Stomach (tissue), 9 donors: ENCODE measurements around the gene SLC35D2. TPM values are rescaled to one million over a fixed set of nuclear protein-coding genes. Genes with fewer than 3 reads are reported as not detected.
A peak's percentile ranks its signal among the peaks of the same experiment; 100 is the strongest.

Experiments
- DNase-seq, 2 donors: peaks; one replicate each; pipeline versions ENCODE4 v3.0.0 to v3.0.0-alpha.2; 2013 to 2019
- H3K27ac ChIP-seq, 5 donors: fragments of 200-600 bp in 4 of 5; sonication (generic) in 4 of 5; one replicate each; pipeline ENCODE4 v1.5.1; 2013 to 2019; ENCODE audit warnings: mild to moderate bottlenecking in 1 of 5, moderate library complexity in 1 of 5
- H3K27me3 ChIP-seq, 3 donors: fragments of 200-600 bp; sonication (generic); one replicate each; pipeline ENCODE4 v1.5.1; 2017 to 2019; ENCODE audit warnings: mixed run types in 1 of 3
- H3K36me3 ChIP-seq, 4 donors: fragments of 200-600 bp; sonication (generic); 1 replicate in 3 of 4; 2 replicates in 1 of 4; pipeline ENCODE4 v1.5.1; 2016 to 2019
- H3K4me1 ChIP-seq, 4 donors: fragments of 200-600 bp; sonication (generic); one replicate each; pipeline ENCODE4 v1.5.1; 2016 to 2019
- H3K4me3 ChIP-seq, 4 donors: fragments of 200-600 bp; sonication (generic) in 3 of 4; one replicate each; pipeline ENCODE4 v1.5.1; 2016 to 2019; ENCODE audit warnings: mild to moderate bottlenecking in 1 of 4
- H3K9me3 ChIP-seq, 4 donors: fragments of 200-600 bp; sonication (generic); one replicate each; pipeline ENCODE4 v1.5.1; 2016 to 2019
- EP300 ChIP-seq: sonication (generic); formaldehyde crosslinking; IDR thresholded peaks from one replicate; pipeline ENCODE4 v1.6.1; 2017; ENCODE audit warnings: antibody characterized with exemption
- POLR2A ChIP-seq, 4 donors: fragments of 450-650 bp; IDR thresholded peaks; one replicate each; pipeline ENCODE4 v1.6.1; 2016; ENCODE audit warnings: antibody characterized with exemption in 4 of 4, control low read depth in 2 of 4, mild to moderate bottlenecking in 1 of 4, moderate library complexity in 1 of 4
- POLR2AphosphoS5 ChIP-seq, 3 donors: sonication (generic); formaldehyde crosslinking; IDR thresholded peaks; one replicate each; pipeline ENCODE4 v1.6.1; 2016; ENCODE audit warnings: antibody characterized with exemption in 3 of 3
- whole genome bisulfite sequencing, 5 donors: extraction: QIAGEN DNeasy Blood & Tissue Kit in 3 of 5; methylation state at CpG; one replicate each; pipeline versions ENCODE4 v1.1.5 to v1.1.7; 2013 to 2018; 5-methylcytosine and 5-hydroxymethylcytosine counted together
- intact Hi-C: fragments of 100-400 bp; cut with DNase I; formaldehyde crosslinking; loops from one replicate; pipeline ENCODE4 v1.15.1; 2023; ENCODE audit warnings: low total_unique reads
- polyA plus RNA-seq, 3 donors: library from polyadenylated mRNA; stranded (reverse); fragments of 200-250 nt; gene quantifications; one replicate each; pipeline ENCODE4 v1.2.3, GENCODE V29; 2013
- total RNA-seq, 5 donors: library from RNA; depleted of rRNA; stranded (reverse); fragments of >200 nt; gene quantifications; one replicate each; pipeline versions ENCODE4 v1.1.0 to v1.2.3, GENCODE V29; 2014 to 2016
- TF ChIP-seq, protein P1 (sequence below), 7 experiments: fragments of 450-650 bp in 4 of 7; fragments of 200-600 bp in 3 of 7; sonication (generic) in 3 of 7; IDR thresholded peaks; one replicate each; pipeline ENCODE4 v1.5.1; 2016 to 2019; ENCODE audit warnings: antibody characterized with exemption in 7 of 7, control low read depth in 2 of 7, mild to moderate bottlenecking in 1 of 7
- donor health status: healthy with polysubstance abuse.
- donor health status: Bipolar disorder and iron deficiency.
- donor health status: healthy.

Gene SLC35D2
- total and polyA plus RNA-seq, 8 donors: 13.8 to 43.3 (median 22.4) TPM

DNA sequence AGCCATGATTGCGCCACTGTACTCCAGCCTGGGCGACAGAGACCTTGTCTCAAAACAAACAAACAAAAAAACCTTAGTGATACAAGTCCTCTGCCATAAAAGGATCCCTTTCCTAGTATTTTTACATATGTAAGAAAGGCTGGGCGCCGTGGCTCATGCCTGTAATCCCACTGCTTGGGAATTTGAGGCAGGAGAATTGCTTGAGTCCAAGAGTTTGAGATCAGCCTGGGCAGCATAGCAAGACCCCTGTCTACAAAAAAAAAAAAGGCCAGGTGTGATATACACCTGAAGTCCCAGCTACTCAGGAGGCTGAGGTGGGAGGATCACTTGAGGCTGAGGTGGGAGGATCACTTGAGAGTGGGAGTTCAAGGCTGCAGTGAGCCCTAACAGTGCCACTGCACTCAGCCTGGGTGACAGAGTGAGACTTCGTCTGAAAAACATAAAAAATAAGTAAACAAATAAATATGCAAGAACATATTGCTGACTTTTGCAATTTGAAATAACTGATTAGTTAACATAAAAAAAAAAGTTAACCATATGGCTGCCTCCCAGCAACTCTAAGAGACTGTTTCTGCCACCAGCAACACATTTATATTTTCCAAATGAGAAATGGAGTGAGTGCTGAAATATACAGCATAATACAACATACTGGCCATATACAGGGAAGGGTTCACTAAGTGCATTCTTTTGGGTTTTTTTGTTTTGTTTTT lies 27.8 kb upstream of the SLC35D2 start:
- Histone ChIP-seq H3K27me3 (no peaks in the 10 kb centered on the region), H3K4me1 (peaks cover 0 to 18% (median 2%) of the 10 kb centered on the region in 4 donors), H3K27ac (no peak overlapping the region), H3K36me3 (no peaks in the 10 kb centered on the region), H3K9me3 (no peaks in the 10 kb centered on the region), H3K4me3 (no peak overlapping the region)
- intact Hi-C loops: no loop called here
- TF ChIP-seq POLR2AphosphoS5 (IDR thresholded peaks at IDR 0.05) (no peak), POLR2A (IDR thresholded peaks at IDR 0.05) (no peak), EP300 (no peak)
- TF ChIP-seq, protein P1, sequence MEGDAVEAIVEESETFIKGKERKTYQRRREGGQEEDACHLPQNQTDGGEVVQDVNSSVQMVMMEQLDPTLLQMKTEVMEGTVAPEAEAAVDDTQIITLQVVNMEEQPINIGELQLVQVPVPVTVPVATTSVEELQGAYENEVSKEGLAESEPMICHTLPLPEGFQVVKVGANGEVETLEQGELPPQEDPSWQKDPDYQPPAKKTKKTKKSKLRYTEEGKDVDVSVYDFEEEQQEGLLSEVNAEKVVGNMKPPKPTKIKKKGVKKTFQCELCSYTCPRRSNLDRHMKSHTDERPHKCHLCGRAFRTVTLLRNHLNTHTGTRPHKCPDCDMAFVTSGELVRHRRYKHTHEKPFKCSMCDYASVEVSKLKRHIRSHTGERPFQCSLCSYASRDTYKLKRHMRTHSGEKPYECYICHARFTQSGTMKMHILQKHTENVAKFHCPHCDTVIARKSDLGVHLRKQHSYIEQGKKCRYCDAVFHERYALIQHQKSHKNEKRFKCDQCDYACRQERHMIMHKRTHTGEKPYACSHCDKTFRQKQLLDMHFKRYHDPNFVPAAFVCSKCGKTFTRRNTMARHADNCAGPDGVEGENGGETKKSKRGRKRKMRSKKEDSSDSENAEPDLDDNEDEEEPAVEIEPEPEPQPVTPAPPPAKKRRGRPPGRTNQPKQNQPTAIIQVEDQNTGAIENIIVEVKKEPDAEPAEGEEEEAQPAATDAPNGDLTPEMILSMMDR (IDR thresholded peaks at IDR 0.05): no peak
- DNase-seq: no peak
- WGBS, 5 donors: 88 to 93% (median 93%) methylated on average over 5 of the region's 5 CpGs

- intact Hi-C loops: no loop called here
- Histone ChIP-seq H3K4me1 (peaks cover 0 to 4% (median 0%) of the 10 kb centered on the region in 4 donors), H3K9me3 (no peaks in the 10 kb centered on the region), H3K27ac (no peak overlapping the region), H3K27me3 (no peaks in the 10 kb centered on the region), H3K36me3 (no peaks in the 10 kb centered on the region), H3K4me3 (no peak overlapping the region)
- DNase-seq: no peak
- WGBS, 5 donors: 73 to 80% (median 74%) methylated on average over 9 of the region's 9 CpGs
- TF ChIP-seq EP300 (no peak), POLR2AphosphoS5 (IDR thresholded peaks at IDR 0.05) (no peak), POLR2A (IDR thresholded peaks at IDR 0.05) (no peak)
- TF ChIP-seq, protein P1 (IDR thresholded peaks at IDR 0.05): no peak
These were observed 25.1 kb upstream of the SLC35D2 start for GRCh38 chr9:96408409-96409280.

DNA sequence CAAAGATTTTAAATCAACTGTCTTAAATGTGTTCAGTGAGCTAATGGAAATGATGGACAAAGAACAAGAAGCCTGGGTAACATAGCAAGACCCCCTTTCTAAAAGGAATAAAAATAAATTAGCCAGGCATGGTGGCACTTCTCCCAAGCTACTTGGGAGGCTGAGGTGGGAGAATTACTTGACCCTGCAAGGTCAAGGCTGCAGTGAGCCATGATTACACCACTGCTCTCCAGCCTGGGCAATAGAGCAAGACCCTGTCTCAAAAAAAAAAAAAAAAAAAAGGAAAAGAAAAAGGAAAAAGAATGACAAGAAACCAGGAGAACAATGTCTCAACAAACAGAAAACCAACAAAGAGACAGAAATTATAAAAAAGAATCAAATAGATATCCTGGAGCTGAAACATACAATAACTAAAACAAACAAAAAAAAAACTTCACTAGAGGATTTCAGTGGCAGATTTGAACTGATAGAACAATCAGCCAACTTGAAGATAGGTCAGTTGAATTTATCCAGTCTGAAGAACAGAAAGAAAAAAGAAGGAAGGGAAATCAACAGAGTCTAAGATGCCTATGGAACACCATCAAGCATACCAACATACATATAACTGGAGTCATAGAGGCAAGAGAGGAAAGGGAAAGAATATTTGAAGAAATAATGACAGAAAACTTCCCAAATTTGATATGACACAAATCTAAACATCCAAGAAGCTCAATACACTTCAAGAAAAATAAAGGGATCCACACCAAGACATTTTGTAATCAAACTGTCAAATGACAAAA lies 16.8 kb upstream of the SLC35D2 start:
- Histone ChIP-seq H3K27me3 (no peaks in the 10 kb centered on the region), H3K27ac (no peak overlapping the region), H3K36me3 (no peaks in the 10 kb centered on the region), H3K4me1 (no peaks in the 10 kb centered on the region), H3K9me3 (no peaks in the 10 kb centered on the region), H3K4me3 (no peak overlapping the region)
- no peak for TF ChIP-seq POLR2A (IDR thresholded peaks at IDR 0.05)
- no peak for TF ChIP-seq POLR2AphosphoS5 (IDR thresholded peaks at IDR 0.05)
- TF ChIP-seq EP300: no peak
- TF ChIP-seq, protein P1 (IDR thresholded peaks at IDR 0.05): no peak
- intact Hi-C loops: no loop called here
- DNase-seq: no peak

DNA sequence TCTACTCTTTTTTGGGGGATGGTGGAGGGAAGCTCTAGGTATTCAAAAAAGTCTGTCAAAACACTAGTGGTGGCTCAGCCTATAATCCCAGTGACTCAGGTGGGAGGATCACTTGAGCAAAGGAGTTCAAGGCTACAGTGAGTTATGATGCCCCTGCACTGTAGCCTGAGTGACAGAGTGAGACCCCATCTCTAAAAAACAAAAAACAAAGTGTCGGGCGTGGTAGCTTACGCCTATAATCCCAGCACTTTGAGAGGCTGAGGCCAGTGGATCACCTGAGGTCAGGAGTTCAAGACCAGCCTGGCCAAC lies 15.8 kb upstream of the SLC35D2 start:
- H3K27ac ChIP-seq: no peak overlapping the region
- no peaks in the 10 kb centered on the region for H3K9me3 ChIP-seq
- H3K4me1 ChIP-seq: no peaks in the 10 kb centered on the region
- H3K27me3 ChIP-seq: no peaks in the 10 kb centered on the region
- DNase-seq: peak in 1 of 2 donors; percentile 4
- intact Hi-C loops: no loop called here
- no peaks in the 10 kb centered on the region for H3K36me3 ChIP-seq
- TF ChIP-seq, protein P1 (IDR thresholded peaks at IDR 0.05): no peak
- no peak for TF ChIP-seq POLR2AphosphoS5 (IDR thresholded peaks at IDR 0.05)
- no peak for TF ChIP-seq EP300
- TF ChIP-seq POLR2A (IDR thresholded peaks at IDR 0.05): no peak
- H3K4me3 ChIP-seq: no peak overlapping the region
- WGBS, 5 donors: 77 to 95% (median 87%) methylated on average over 3 of the region's 3 CpGs
